ACHN (cell line): Measurements from ENCODE around the gene RELL1.

Source experiments
- DNase-seq: peaks from one replicate; pipeline ENCODE4 v3.0.0-alpha.2; 2015
- in situ Hi-C: cut with HindIII; loops from 2 replicates; pipeline ENCODE4 v1.10.0; 2017; ENCODE audit warnings: low sequenced_read_pairs, low pct_ligation_motif_present, low pct_unique_long_range_greater_than_20kb

Gene RELL1

GRCh38 chr4:37686373-37687193 lies at the start of gene RELL1:
RELL1 (minus strand) TSS chr4:37686376; CDS start chr4:37686287, 89 bp downstream.
- in situ Hi-C loops = no loop called here
- peak; percentile 98 for DNase-seq

GRCh38 chr4:37735578-37735977 lies 49.4 kb upstream of the RELL1 start:
- DNase-seq = no peak
- in situ Hi-C loops = no loop called here

DNA sequence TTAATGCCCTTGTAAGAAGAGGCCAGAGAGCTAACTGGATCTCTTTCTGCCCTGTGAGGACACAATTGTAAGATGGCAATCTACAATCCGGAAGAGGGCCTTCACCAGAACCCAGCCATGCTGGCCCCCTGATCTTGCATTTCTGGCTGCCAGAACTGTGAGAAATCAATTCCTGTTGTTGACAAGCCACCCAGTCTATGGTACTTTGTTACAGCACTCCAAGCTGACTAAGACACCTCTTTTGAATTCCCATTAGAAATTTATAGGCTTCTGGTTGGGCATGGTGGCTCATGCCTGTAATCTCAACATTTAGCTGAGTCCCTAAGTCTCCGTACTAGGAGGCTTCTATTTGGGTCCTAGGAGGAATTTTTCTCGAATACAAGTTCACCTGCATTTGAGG lies 48.8 kb upstream of the RELL1 start:
- DNase-seq = no peak
- in situ Hi-C loops = no loop called here

DNA sequence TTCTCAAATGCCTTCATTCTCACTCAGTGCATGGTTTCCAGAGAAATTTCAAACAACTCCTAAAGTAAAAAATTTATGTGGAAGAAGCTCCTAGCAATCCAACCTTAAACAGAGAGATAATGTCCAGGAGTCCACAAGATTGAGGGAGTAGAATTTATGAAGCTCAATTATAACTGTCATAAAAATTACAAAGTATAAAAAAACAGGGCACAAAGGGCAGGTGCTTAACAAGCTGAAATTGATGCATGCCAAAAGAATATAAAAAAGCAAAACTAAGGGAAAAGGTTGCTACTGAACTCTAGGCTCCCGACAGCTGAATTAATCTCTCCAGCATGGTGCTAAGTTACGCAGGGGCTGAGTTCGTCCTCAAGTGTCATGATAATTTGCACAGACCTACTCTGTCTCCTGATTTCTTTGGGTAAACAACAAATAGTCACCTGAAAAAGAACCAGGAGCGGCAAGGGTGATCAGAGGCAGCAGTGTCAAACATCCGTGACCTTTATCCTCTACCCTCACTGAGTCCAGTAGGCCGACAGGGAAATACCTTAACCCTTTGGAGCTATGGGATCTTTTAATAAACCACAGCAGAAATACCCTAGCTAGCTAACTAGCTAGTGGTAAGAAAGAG lies 47.2 kb upstream of the RELL1 start:
- in situ Hi-C loops = no loop called here
- DNase-seq = no peak

- in situ Hi-C loops = no loop called here
- DNase-seq = no peak
These were observed 46.5 kb upstream of the RELL1 start for GRCh38 chr4:37732526-37733186.

GRCh38 chr4:37729649-37730004 lies 43.5 kb upstream of the RELL1 start:
- no peak for DNase-seq
- in situ Hi-C loops = no loop called here

DNA sequence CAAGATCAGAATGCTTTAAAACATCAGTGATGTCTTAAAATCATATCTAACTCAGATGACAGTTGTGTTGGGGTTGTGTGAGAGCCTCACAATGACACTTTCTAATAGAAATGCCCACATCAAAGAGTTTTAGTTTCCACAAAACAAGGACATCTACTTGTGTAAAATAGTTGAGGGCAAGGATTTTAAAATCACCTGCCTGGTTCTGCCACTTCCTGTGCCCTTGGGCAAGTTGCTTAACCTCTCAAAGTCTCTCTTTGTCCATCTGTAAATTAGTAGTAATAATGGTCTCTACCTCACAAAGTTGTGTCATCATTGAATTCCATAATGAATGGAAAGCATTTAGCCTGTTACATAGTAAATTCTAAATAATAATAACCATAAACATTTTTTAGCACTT lies 41.9 kb upstream of the RELL1 start:
- in situ Hi-C loops = no loop called here
- no peak for DNase-seq

- in situ Hi-C loops = no loop called here
These were observed 41.5 kb upstream of the RELL1 start for GRCh38 chr4:37727635-37728034.

DNA sequence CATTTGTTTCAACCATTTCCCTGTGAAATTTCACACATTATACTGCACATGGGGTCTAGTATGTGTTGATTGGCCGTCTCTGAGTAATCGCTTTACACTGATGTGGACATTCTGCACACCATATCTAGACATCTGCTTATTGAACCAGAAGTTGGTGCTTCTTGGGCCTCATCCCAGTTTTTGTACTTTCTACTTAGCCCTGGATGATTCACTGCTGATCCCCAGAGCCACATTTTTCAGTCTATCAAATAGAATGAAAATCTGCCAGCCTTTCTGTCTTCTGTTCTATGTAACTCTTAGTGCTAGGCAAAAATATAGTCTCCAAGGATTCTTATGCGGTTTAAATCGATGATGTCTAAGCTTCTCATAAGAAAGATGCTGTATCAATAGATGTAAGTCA lies 40.5 kb upstream of the RELL1 start:
- in situ Hi-C loops = no loop called here
- no peak for DNase-seq

More at GRCh38 chr4:37727635-37728034, 41.5 kb upstream of the RELL1 start:
- no peak for DNase-seq

DNA sequence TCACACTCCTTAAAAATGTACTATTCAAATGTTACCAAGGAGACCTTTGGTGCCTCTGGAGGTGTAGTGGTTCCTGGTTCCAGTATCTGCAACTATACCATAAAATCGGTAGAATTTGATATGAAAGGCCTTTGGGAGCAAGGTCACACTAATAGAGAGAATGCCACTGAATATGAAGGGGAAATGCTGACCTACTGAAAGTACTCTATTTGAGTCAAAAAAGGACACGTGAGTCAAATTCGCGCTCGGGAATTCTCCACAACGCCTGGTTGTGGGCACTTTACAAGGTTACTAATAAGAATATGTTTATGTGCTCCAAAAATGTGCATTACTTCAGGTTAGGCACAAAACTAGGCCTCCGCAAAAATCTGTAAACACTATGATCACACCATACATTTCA lies 39.5 kb upstream of the RELL1 start:
- DNase-seq = no peak
- in situ Hi-C loops = no loop called here

- in situ Hi-C loops = no loop called here
- DNase-seq = no peak
These were observed 36.9 kb upstream of the RELL1 start for GRCh38 chr4:37723067-37723466.

GRCh38 chr4:37721995-37722638 lies 35.9 kb upstream of the RELL1 start:
- in situ Hi-C loops = no loop called here
- no peak for DNase-seq

DNA sequence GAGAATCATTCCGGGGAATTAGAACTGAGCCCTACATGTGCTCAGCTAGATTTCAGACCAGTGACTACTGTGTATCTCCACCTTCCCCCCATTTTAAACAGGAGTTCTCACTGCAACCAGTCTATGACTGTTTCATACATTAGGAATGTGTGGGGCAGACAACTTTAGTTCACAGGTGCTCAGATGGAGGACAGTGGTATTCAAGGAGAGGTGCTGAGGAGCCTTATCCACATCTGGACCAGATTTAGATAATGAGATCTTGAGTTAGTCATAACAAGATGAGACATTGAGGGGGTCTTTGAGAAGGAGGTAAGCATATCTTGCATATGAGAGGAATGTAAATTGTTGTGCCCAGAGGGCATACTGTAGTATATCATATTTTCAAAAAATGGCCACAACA lies 32.8 kb upstream of the RELL1 start:
- in situ Hi-C loops = no loop called here
- no peak for DNase-seq

- no peak for DNase-seq
- in situ Hi-C loops = no loop called here
These were observed 31.4 kb upstream of the RELL1 start for GRCh38 chr4:37717576-37717975.

DNA sequence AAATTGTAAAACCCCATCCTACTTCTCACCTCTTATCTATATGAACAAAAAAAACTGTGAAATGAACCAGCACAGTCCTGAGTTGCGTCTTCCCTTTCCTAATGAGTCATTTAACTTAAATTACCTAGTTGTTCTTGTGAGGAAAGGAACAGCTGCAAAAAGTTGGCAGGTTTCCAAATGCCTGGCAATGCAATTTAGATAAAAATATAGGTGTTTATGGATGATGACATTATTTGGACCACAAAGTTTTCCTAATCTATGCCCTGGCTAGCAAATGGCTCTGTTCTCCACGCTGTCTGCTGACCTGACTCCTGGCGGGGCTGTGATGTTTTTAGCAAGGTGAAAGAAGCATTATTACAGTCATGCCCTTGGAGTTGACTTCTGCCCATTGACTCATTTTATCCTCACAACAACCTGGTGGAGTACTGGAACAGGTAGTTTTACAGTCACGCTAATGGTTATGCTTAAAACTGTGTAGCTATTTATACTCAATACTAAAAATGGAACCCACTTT lies 29.8 kb upstream of the RELL1 start:
- no peak for DNase-seq
- in situ Hi-C loops = no loop called here

DNA sequence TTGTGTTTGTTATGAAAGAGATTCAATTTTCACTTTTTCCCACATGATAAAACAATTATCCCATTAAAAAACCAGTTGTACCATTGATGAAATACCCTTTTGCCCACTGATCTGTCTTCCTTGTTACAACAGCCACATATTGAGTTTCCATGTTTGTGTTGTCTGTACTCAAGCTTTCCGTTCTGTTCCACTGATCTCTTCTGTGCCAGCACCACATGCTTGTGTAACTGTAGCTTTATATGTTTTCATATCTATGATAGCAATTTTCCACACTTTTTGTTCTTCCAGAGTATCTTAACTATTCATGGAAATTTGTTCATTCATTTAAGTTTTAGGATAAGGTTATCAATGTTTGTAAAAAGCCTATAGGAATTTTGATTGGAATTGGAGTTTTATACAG lies 24.3 kb upstream of the RELL1 start:
- DNase-seq = no peak
- in situ Hi-C loops = no loop called here

DNA sequence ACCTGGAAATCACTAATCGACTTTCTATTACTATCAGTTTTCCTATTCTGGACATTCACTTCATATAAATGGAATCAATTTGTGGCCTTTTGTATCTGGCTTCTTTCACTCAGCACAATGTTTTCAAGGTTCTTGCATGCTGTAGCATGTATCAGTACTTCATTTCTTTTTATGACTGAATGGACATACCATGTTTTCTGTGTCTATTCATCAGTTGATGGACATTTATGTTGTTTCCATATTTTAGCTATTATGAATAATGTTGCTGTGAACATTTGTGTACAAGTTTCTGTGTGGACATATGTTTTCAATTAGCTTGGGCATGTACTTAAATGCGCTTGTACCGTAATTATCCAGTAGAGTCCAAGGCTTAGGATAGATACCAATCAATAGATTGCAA lies 19.9 kb upstream of the RELL1 start:
- in situ Hi-C loops = no loop called here
- no peak for DNase-seq

GRCh38 chr4:37705571-37705970 lies 19.4 kb upstream of the RELL1 start:
- no peak for DNase-seq
- in situ Hi-C loops = no loop called here

- in situ Hi-C loops = no loop called here
- DNase-seq = no peak
These were observed 13.8 kb upstream of the RELL1 start for GRCh38 chr4:37699868-37700481.
